HK-2 (cell line): ENCODE results near the gene VTI1A.
"Not testable (repeated sequence)": the region's sequence is repeated elsewhere in the genome, so short reads cannot be mapped to it uniquely, and the experiment has no call there.

Source experiments
- DNase-seq: peaks from one replicate; pipeline ENCODE4 v3.0.0-alpha.2; 2018; ENCODE audit not compliant: unreplicated experiment

VTI1A gene

GRCh38 chr10:112454910-112455779 lies 8.1 kb downstream of the VTI1A start:
- no peak for DNase-seq

DNA sequence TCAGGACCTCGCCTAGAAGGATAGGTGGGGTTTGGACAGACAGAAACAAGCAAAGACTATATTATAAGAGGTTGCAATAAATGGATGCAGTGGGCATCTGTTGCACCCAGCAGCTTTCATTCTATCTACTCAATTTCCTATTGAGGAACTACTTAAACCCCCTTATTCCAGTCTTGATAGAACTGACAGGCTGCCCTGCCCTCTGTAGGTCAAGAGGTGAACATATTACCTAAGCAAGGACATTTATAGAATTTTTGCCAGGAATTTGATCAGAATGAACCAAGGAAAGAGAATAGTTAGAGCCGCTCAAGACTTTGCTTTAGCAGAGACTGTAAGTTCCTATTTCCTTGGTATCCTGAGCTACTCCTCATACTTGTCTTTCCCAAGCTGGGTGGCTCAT lies 9.5 kb downstream of the VTI1A start:
- DNase-seq = no peak

GRCh38 chr10:112460366-112460765 lies 13.4 kb downstream of the VTI1A start:
- no peak for DNase-seq

DNA sequence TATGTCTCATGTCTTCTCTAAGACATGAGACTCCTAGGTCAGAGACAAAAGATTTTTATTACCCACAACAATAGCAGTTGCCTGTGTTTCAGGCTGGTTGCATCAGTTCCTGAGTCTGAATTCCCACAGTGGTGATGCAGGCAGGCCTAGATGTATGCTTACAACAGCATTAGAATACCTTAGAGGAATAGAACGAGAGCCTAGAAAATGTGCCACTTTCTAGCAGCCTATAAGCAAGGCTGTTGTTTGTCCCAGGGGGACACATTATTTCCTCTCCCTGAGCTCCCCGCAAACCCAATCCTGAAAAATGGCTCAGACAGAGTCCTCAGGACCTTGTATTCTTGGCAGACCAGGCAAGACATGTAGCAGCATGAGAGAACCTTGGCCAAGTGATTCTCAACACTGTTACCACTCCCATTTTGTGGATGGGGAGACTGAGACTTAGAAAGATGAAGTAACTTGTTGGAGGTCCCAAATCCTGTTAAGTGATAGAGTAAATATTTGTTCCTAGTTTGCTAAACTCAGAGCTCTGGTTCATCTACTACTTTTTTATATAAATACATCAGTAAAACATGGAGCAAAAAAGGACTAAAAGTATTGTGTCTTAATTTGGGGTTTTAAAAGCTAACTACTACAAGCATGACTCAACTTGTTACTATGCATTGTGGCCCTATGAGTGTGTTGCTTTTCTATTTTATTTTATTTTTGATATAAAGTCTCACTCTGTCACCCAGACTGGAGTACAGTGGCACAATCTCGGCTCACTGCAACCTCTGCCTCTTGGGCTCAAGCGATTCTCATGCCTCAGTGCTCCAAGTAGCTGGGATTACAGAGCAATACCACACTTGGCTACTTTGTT lies 14.2 kb downstream of the VTI1A start:
- peak; percentile 29 for DNase-seq

- not testable (repeated sequence) for DNase-seq
These were observed 17.1 kb downstream of the VTI1A start for GRCh38 chr10:112464074-112464473.

DNA sequence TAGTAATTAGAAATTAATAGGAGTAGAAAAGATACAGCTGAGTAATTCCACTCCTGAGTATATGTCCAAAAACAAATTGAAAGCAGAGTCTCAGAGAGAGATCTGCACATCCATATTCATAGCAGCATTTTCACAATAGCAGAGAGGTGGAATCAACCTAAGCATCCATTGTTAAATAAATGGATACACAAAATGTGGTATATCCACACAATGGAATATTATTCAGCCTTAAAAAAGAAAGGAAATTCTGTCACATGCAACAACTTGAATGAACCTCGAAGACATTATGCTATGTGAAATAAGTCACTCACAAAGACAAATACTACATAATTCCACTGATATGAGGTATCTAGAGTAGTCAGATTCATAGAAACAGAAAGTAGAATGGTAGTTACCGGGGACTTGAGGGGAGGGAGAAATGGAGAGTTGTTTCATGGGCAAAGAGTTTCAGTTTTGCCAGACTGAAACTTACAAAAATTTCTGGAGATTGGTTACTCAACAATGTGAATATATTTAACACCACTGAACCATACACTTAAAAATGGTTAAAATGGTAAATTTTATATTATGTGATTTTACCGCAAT lies 18.4 kb downstream of the VTI1A start:
- DNase-seq = no peak

- no peak for DNase-seq
These were observed 19.8 kb downstream of the VTI1A start for GRCh38 chr10:112466802-112467201.

DNA sequence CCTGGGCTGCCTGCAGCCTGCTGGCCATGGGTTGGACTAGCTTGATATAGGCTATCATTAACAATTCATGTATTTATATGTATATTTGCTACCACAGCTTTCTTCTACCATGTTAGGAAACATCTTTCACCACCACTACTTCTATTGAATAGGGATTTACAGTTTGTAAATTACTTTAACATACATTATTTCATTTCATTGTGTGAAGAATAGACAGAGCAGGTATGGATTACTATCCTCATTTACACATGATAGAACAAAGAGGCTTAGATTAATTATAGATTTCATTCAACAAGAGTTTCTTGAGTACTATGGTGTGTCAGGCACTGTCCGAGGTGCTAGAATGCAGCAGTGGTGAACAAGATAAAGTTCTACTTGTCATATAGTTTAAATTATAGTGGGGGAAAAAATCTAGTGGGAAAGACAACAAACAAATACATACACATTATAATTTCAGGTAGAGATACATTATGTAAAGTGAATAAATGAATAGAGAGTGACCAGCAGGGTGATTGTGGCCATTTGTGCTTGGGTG lies 20.6 kb downstream of the VTI1A start:
- no peak for DNase-seq

- peak; percentile 11 for DNase-seq
These were observed 25.0 kb downstream of the VTI1A start for GRCh38 chr10:112471878-112472487.

GRCh38 chr10:112475575-112476218 lies 28.7 kb downstream of the VTI1A start:
- DNase-seq = no peak

- DNase-seq = no peak
These were observed 34.6 kb downstream of the VTI1A start for GRCh38 chr10:112481602-112482001.

DNA sequence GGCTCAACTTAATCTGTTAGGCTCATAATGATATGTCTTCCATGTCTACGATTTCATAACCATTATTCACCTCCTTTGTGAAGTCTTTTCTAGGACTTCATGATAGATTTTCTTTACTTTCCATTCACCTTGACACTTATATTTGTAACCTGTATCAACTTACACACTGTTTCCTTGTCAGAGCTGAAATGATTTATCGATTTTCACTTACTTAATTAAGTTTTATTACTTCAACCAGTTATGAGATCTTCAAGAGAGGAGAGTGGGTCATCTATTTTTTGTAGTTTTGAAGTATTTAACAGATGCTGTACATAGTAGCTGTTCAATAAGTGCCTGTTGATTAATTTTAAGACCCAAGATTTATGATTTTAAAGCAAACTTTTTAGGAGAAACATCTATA lies 37.4 kb downstream of the VTI1A start:
- DNase-seq = no peak

GRCh38 chr10:112487964-112488363 lies 40.9 kb downstream of the VTI1A start:
- DNase-seq = no peak

DNA sequence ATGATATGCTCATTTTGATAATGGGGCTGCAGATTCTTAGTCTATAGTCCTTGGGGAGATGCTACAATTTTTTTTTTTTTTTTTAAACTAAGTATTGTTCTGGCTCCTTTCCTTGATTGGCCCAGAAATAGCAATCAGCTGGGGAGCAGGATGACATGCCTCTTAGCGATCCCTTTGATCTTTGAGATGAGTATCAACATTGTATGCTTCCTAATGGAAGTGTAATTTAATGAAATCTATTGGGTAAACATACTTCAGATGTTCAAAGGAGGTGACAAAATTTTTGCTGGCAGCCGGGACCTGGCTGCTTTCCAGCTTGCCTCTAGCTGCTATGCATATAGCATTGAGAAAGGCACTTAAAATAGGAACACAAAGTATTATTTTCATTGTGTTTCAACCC lies 43.5 kb downstream of the VTI1A start:
- no peak for DNase-seq

DNA sequence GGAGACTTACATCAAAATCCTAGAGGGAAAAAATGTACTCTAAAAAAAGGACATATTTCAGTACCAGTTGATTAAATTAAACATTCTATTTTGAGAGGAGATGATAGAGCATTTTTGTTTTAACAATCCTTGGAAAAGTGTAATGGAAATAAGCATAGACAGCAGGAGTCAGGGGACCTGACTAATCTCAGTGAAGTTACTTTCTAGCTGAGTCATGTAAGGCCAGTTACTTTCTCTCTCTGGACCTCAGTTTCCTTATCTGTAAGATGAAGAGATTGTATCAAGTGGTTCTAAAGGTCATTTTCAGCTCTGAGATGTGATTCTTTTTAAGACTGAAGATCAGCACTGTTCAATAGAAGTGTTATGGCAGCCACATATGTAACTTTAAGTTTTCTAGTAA lies 44.1 kb downstream of the VTI1A start:
- DNase-seq = no peak

- DNase-seq = no peak
These were observed 45.7 kb downstream of the VTI1A start for GRCh38 chr10:112492736-112493135.

DNA sequence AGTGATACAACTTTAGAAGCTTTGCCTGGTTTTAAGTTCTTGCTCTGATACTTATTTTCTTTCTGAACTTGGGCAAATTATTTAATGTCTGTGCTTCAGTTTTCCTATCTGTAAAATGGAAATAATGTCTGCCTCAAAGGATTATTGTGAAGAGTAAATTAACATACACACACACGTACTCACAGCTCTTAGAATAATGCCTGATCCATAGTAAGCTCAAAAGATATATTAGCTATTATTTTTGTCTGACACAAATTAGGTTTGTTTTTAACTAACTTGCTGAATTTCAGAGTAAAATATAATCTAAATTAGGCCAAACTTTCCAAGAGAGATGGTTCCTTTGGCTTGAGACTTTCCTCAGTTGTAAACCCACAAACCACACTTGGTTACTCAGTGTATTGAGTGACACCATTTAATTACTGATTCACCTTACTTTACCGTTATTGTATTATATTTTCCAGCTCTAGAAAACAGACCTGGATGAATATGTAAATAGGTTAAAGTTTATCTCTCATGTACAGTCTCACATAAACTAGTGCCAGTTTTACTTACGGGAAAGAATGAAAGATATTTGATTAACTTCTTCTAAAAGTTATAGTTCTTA lies 50.4 kb downstream of the VTI1A start:
- no peak for DNase-seq

GRCh38 chr10:112498806-112499205 lies 51.8 kb downstream of the VTI1A start:
- DNase-seq = no peak

DNA sequence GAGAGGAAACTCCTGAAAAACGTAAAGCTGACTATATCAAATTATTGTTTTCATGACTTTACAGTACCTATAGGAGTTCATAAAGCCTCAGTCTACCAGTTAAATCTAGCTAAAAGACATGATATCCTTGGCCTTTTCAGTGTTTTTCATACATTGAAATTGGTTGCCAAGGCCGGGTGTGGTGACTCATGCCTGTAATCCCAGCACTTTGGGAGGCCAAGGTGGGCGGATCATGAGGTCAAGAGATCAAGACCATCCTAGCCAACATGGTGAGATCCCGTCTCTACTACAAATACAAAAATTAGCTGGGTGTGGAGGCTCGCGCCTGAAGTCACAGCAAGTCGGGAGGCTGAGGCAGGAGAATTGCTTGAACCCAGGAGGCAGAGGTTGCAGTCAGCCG lies 53.0 kb downstream of the VTI1A start:
- DNase-seq = not testable (repeated sequence)

DNA sequence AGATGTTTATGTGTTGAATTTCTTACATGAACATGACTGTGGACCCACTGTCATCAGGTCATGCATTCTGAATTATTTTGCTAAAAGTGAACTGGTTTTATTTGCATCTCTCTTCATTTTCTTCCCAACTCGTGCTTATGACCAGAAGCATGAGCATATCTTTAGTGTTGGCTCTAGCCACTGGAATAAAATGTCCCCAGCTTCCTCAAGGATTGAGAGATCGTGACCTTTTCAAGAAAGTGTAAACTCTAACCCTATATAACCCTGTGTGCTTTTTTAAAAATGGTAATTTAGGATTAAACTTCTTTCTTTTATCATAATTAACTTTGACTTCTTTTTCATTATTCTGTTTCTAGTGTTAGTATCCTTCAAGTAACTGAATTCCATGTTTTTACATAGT lies 55.5 kb downstream of the VTI1A start:
- DNase-seq = no peak

DNA sequence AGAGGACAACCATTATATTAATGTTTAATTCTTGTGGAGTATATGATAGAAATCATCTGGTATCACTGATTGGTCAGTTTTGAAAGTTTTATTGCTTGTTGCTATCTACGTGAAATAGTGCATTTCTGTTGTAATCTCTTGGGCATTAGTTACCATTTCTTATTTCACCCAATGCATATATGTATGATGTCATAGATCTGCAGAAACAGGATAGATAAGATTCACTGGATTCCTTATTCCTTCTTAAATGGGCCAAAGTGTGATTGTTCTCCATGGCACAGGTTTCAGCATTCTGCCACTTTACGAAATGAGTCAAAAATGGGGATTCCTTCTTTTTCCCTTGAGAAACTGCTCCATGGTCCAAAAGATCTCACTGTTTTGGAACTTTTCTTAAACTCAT lies 56.6 kb downstream of the VTI1A start:
- no peak for DNase-seq
